GM12874 (cell line): Measurements from ENCODE around the gene GPR78.

Experiments used
- CTCF ChIP-seq: IDR thresholded peaks from 2 replicates; pipeline ENCODE4 v1.5.1; 2011; ENCODE audit warnings: low read depth, mild to moderate bottlenecking, control low read depth, low read length, moderate library complexity; ENCODE audit not compliant: insufficient read depth

GPR78 gene

GRCh38 chr4:8600686-8601085 is 20.5 kb downstream of the GPR78 start:
- TF ChIP-seq CTCF = no peak

GRCh38 chr4:8601086-8601485 is 20.9 kb downstream of the GPR78 start:
- TF ChIP-seq CTCF = no peak

GRCh38 chr4:8601556-8601955 is 21.4 kb downstream of the GPR78 start:
- TF ChIP-seq CTCF = no peak

GRCh38 chr4:8602686-8603430 is 22.7 kb downstream of the GPR78 start:
- no peak for TF ChIP-seq CTCF

- TF ChIP-seq CTCF = no peak
These were observed 23.7 kb downstream of the GPR78 start for GRCh38 chr4:8603931-8604330.

- no peak for TF ChIP-seq CTCF
These were observed 25.1 kb downstream of the GPR78 start for GRCh38 chr4:8605289-8605688.

GRCh38 chr4:8606476-8606875 is 26.3 kb downstream of the GPR78 start:
- TF ChIP-seq CTCF = no peak
